Stimulated activated naive CD8-positive, alpha-beta T cell treated with anti-CD3 and anti-CD28 coated beads, Interleukin-15, Interleukin-2, amounts not matched to agents 100 ng/mL and 50 ng/mL, for 24 hours (primary cell): Measurements from ENCODE around the gene LOXL1.

ENCODE experiments used
- H3K27ac Mint-ChIP-seq: one replicate; pipeline ENCODE4 v1.8.0; 2021; ENCODE audit warnings: mild to moderate bottlenecking, mixed read lengths
- H3K27me3 Mint-ChIP-seq: one replicate; pipeline ENCODE4 v1.8.0; 2021; ENCODE audit warnings: mixed read lengths
- H3K36me3 Mint-ChIP-seq: one replicate; pipeline ENCODE4 v1.8.0; 2021; ENCODE audit warnings: low read depth, mixed read lengths
- H3K4me1 Mint-ChIP-seq: one replicate; pipeline ENCODE4 v1.8.0; 2021; ENCODE audit warnings: low read depth, mixed read lengths
- H3K4me3 Mint-ChIP-seq: one replicate; pipeline ENCODE4 v1.8.0; 2021; ENCODE audit warnings: mild to moderate bottlenecking, mixed read lengths
- H3K9me3 Mint-ChIP-seq: one replicate; pipeline ENCODE4 v1.8.0; 2021; ENCODE audit warnings: mixed read lengths

LOXL1 gene

DNA sequence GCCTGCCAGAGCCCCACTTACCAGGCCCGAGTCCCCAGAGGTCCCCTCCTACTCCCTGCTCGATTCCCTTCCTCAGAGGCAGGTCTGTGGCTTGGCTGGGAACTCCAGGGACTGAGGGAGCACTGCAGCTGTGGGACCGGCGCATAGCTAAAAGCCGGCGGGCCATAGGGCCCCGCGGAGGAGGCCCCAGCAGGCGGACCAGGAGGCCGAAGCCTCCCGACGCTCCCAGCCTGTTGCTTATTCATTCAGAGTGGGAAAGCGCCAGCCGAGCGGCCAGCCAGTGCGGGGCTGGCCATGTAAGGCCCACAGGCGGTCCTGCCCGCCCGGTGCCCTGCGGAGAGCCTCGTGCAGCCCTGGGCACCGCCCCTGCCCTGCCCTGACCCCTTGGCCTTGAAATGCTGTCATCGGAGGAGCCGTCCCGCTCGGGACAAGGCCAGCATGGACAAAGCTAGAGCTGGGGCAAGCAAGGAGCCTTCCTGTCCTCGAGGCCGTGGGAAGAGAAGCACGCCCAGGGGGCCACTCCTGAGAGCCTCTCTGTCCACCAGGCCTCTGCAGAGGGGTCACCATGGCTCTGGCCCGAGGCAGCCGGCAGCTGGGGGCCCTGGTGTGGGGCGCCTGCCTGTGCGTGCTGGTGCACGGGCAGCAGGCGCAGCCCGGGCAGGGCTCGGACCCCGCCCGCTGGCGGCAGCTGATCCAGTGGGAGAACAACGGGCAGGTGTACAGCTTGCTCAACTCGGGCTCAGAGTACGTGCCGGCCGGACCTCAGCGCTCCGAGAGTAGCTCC lies at the start of gene LOXL1:
Gene LOXL1, plus strand, starts transcription at position 244 of the 784 bp plus-strand sequence. Its CDS starts 322 bp downstream, at position 566.
- Mint-ChIP-seq H3K27me3 (peaks cover 6% of the 10 kb centered on the region), H3K9me3 (no peaks in the 10 kb centered on the region), H3K36me3 (no peaks in the 10 kb centered on the region), H3K27ac (no peak within 1 kb of the TSS), H3K4me1 (peaks cover 31% of the 10 kb centered on the region), H3K4me3 (peak within 1 kb of the TSS; percentile 47)

DNA sequence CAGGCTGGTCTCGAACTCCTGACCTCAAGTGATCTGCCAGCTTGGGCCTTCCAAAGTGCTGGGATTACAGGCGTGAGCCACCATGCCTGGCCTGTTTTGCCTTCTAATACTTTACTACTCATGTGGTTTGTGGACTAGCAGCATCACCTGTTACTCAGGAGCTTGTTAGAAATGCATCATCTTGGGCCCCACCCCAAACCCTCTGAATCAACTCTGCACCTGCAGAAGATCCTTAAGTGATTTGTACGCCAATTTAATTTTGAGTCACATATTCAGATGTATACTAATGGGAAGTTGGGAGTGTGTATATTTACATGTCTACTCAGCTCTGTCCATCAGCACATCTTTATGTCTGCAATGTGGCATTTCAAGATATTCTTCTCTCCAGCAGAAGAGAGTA lies 46.8 kb upstream of the LOXL1 start:
- no peaks in the 10 kb centered on the region for H3K4me1 Mint-ChIP-seq
- no peak overlapping the region for H3K4me3 Mint-ChIP-seq
- peaks cover 17% of the 10 kb centered on the region for H3K27me3 Mint-ChIP-seq
- no peaks in the 10 kb centered on the region for H3K36me3 Mint-ChIP-seq
- no peaks in the 10 kb centered on the region for H3K9me3 Mint-ChIP-seq
- no peak overlapping the region for H3K27ac Mint-ChIP-seq

DNA sequence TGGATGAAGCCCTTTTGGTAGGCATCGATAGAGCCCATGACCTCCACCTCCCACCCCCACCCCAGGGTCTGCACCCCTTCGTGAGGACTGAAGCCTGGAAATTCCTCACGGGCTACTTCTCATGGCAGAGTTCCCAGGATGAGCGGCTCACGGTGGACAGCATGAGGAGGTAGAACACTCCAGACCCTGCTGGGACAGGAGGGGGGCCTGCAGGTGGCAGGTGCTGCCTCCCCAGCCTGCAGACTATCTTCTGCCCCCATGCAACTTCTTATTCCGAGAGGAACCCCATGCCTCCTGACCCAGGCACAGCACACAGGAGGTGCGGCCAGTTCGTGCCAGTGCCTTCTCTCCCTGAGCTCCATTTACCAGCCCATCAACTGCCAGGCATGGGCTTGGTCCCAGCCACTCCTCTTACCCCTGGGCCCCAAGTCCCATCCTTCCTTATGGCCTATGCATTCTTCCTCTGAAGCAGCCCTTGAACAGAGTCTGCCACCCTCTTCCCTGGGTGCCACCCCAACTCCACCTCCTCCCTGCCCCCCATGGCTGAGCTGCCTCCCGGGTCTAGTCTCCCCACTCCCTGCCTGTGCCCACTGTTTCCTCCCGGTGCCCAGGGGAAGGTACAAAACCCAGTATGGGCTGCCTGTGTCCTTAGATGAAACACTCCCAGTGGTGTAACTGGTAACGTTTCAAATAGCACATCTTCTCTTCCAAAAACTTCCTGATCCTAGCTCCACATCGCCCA lies 44.5 kb upstream of the LOXL1 start:
- Mint-ChIP-seq H3K4me3 (no peak overlapping the region), H3K9me3 (no peaks in the 10 kb centered on the region), H3K36me3 (no peaks in the 10 kb centered on the region), H3K4me1 (no peaks in the 10 kb centered on the region), H3K27me3 (peaks cover 11% of the 10 kb centered on the region), H3K27ac (no peak overlapping the region)

GRCh38 chr15:73882761-73883419 lies 43.4 kb upstream of the LOXL1 start:
- Mint-ChIP-seq H3K4me1 (no peaks in the 10 kb centered on the region), H3K9me3 (no peaks in the 10 kb centered on the region), H3K27me3 (peaks cover 7% of the 10 kb centered on the region), H3K36me3 (no peaks in the 10 kb centered on the region), H3K4me3 (no peak overlapping the region), H3K27ac (no peak overlapping the region)

DNA sequence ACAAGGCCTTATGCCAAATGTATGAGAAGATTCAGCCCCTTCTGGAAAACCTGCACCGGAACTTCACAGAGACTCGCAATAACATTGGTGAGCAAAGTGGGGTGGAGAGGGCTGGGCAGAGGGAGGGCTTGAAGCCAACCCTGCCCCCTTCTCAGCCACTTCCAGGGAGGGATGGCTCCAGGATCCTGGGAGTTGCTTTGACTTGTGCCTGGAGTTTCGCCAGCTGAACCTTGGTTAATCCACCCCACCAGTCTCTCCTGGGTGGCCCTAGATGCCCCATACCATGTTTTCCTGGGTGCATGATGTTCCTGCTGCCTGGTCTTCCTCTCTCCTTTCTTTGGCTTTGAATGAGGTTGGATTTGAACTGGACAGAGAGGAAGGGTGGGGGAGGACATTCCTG lies 42.1 kb upstream of the LOXL1 start:
- Mint-ChIP-seq H3K4me1 (no peaks in the 10 kb centered on the region), H3K27me3 (peaks cover 5% of the 10 kb centered on the region), H3K4me3 (no peak overlapping the region), H3K27ac (no peak overlapping the region), H3K9me3 (no peaks in the 10 kb centered on the region), H3K36me3 (no peaks in the 10 kb centered on the region)

GRCh38 chr15:73885954-73886700 lies 40.1 kb upstream of the LOXL1 start:
- Mint-ChIP-seq H3K27ac (no peak overlapping the region), H3K4me3 (no peak overlapping the region), H3K27me3 (peaks cover 9% of the 10 kb centered on the region), H3K4me1 (no peaks in the 10 kb centered on the region), H3K36me3 (no peaks in the 10 kb centered on the region), H3K9me3 (no peaks in the 10 kb centered on the region)

DNA sequence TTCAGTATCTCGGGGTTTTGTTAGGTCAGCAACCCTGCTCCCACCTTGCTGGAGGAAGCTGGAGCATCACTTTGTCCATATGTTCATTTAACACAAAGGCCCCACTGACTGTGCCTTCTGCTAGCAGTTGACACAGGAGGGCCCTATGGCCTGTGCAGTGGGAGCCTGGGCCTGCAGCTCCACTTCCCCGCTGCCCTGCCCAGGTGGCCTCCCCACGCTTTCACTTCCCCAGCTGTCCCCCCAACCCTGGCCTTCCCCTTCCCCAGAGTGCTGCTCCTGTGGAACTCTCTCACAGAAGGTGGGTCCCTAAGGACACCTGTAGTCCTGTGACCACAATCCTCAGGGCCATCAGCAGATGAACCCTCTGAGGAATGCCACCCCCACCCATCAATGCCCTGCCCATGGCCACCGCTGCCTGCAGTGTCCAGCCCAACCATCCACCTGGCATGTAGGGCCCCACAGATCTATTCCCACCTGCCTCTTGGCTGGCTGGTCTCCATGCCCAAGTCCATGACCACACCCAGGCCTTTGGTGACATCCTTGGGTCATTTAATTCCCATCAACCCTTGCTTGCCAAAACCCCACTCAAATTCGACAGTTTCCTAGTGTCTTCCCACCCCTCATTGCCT lies 39.4 kb upstream of the LOXL1 start:
- Mint-ChIP-seq H3K4me3 (no peak overlapping the region), H3K9me3 (no peaks in the 10 kb centered on the region), H3K27me3 (peaks cover 9% of the 10 kb centered on the region), H3K27ac (no peak overlapping the region), H3K36me3 (no peaks in the 10 kb centered on the region), H3K4me1 (no peaks in the 10 kb centered on the region)

DNA sequence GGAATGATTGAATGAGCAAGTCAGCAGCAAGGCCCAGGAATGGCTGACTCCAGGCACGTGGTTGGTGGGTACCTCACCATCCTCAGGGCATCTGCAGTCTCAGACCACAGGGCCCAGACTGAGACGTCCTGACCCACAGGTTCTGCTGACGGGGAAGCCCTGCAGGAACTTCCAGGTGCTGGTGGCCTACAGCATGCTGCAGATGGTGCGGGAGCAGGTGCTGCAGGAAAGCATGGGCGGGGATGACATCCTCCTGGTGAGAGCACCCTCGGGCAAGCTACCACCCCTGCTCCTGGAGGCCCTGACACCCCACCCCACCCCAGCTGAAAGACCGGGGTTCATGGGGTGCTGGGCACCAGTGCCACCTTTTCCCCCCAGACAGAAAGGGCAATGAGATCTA lies 38.8 kb upstream of the LOXL1 start:
- H3K36me3 Mint-ChIP-seq, result no peaks in the 10 kb centered on the region
- no peaks in the 10 kb centered on the region for H3K9me3 Mint-ChIP-seq
- H3K4me3 Mint-ChIP-seq, result no peak overlapping the region
- H3K4me1 Mint-ChIP-seq, result no peaks in the 10 kb centered on the region
- no peak overlapping the region for H3K27ac Mint-ChIP-seq
- H3K27me3 Mint-ChIP-seq, result peaks cover 4% of the 10 kb centered on the region

GRCh38 chr15:73888224-73889041 lies 37.8 kb upstream of the LOXL1 start:
- peaks cover 4% of the 10 kb centered on the region for H3K27me3 Mint-ChIP-seq
- H3K4me3 Mint-ChIP-seq, result no peak overlapping the region
- no peaks in the 10 kb centered on the region for H3K4me1 Mint-ChIP-seq
- H3K9me3 Mint-ChIP-seq, result no peaks in the 10 kb centered on the region
- no peaks in the 10 kb centered on the region for H3K36me3 Mint-ChIP-seq
- H3K27ac Mint-ChIP-seq, result no peak overlapping the region

GRCh38 chr15:73889053-73889761 lies 37.1 kb upstream of the LOXL1 start:
- no peaks in the 10 kb centered on the region for H3K36me3 Mint-ChIP-seq
- no peak overlapping the region for H3K4me3 Mint-ChIP-seq
- no peak overlapping the region for H3K27ac Mint-ChIP-seq
- no peaks in the 10 kb centered on the region for H3K9me3 Mint-ChIP-seq
- H3K27me3 Mint-ChIP-seq, result peaks cover 4% of the 10 kb centered on the region
- H3K4me1 Mint-ChIP-seq, result no peaks in the 10 kb centered on the region

GRCh38 chr15:73889762-73890124 lies 36.5 kb upstream of the LOXL1 start:
- Mint-ChIP-seq H3K27me3 (peaks cover 4% of the 10 kb centered on the region), H3K36me3 (no peaks in the 10 kb centered on the region), H3K4me1 (no peaks in the 10 kb centered on the region), H3K9me3 (no peaks in the 10 kb centered on the region), H3K27ac (no peak overlapping the region), H3K4me3 (no peak overlapping the region)

DNA sequence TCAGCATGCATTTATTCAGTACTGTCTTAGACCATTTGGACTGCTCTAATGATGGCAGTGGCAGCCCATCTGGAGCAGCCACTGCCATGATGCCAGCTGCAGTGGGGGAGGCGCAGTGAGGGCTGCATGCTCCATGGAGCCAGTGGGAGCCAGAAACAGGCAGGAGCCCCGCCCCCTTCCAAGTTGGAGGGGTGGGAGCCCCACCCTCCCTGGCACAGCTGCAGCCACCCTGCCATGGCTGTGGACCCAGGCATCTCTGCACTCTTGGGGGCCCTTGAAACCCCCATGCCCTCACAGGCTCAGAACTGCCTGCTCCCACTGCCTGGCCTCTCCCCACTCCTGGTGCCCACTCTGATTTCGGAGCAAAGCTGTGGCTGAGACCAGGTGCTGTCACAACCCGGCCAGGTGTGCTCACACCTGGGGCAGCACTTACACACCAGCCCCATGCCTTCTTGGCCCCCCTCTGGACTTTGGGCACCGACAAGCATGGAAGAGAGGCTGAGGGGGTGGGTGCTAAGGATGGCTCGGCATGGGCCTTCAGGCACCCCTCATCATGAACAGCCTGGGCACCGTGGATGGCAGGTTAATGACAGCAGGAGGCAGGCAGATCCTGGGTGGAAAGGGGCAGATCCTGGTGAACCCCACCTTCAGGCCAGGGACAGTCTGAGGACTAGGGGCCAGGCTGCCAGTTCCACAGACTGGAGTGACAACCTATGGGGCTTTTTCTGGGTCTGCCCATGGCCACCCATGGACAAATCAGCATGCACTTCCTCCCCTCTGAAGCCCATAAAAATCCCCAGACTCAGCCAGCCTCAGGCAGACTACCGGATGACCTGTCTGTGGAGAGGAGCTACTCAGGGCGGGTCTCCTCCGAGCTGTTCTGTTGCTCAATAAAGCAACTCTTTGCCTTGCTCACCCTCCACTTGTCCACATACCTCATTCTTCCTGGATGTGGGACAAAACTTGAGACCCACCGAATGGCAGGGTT lies 34.6 kb upstream of the LOXL1 start:
- Mint-ChIP-seq H3K4me1 (no peaks in the 10 kb centered on the region), H3K36me3 (no peaks in the 10 kb centered on the region), H3K9me3 (no peaks in the 10 kb centered on the region), H3K4me3 (no peak overlapping the region), H3K27ac (no peak overlapping the region), H3K27me3 (peaks cover 4% of the 10 kb centered on the region)
